GM21381 (cell line): ENCODE results near the gene TAF4B.
A peak's percentile ranks its signal among the peaks of the same experiment; 100 is the strongest.
"Not testable (repeated sequence)": the region's sequence is repeated elsewhere in the genome, so short reads cannot be mapped to it uniquely, and the experiment has no call there.

Source experiments
- ATAC-seq: cut with Tn5 transposase; IDR thresholded peaks from one replicate; pipeline ENCODE4 v1.9.1; 2021; ENCODE audit warnings: mild to moderate bottlenecking, moderate library complexity; ENCODE audit not compliant: unreplicated experiment

Gene TAF4B

GRCh38 chr18:26230497-26230896, 4.3 kb downstream of the TAF4B start:
- ATAC-seq: no peak

- ATAC-seq: no peak
Measured at GRCh38 chr18:26233208-26233607, 7.0 kb downstream of the TAF4B start.

GRCh38 chr18:26237363-26237762, 11.1 kb downstream of the TAF4B start:
- ATAC-seq: not testable (repeated sequence)

GRCh38 chr18:26238718-26239117, 12.5 kb downstream of the TAF4B start:
- not testable (repeated sequence) for ATAC-seq

- ATAC-seq: not testable (repeated sequence)
Measured at GRCh38 chr18:26242392-26242791, 16.1 kb downstream of the TAF4B start.

- ATAC-seq: not testable (repeated sequence)
Measured at GRCh38 chr18:26245434-26245833, 19.2 kb downstream of the TAF4B start.

- no peak for ATAC-seq
Measured at GRCh38 chr18:26252411-26252810, 26.2 kb downstream of the TAF4B start.

GRCh38 chr18:26254808-26255207, 28.6 kb downstream of the TAF4B start:
- ATAC-seq: peak; percentile 51

GRCh38 chr18:26255695-26256622, 29.7 kb downstream of the TAF4B start:
- no peak for ATAC-seq

GRCh38 chr18:26258711-26259110, 32.5 kb downstream of the TAF4B start:
- no peak for ATAC-seq

GRCh38 chr18:26259416-26259815, 33.2 kb downstream of the TAF4B start:
- not testable (repeated sequence) for ATAC-seq

- no peak for ATAC-seq
Measured at GRCh38 chr18:26262156-26262555, 35.9 kb downstream of the TAF4B start.

- no peak for ATAC-seq
Measured at GRCh38 chr18:26267357-26267930, 41.2 kb downstream of the TAF4B start.

GRCh38 chr18:26268454-26268853, 42.2 kb downstream of the TAF4B start:
- no peak for ATAC-seq

GRCh38 chr18:26271917-26272549, 45.8 kb downstream of the TAF4B start:
- no peak for ATAC-seq

- no peak for ATAC-seq
Measured at GRCh38 chr18:26277374-26277773, 51.1 kb downstream of the TAF4B start.

GRCh38 chr18:26279428-26279827, 53.2 kb downstream of the TAF4B start:
- ATAC-seq: no peak

GRCh38 chr18:26286008-26286407, 59.8 kb downstream of the TAF4B start:
- ATAC-seq: no peak

- no peak for ATAC-seq
Measured at GRCh38 chr18:26287644-26288043, 61.4 kb downstream of the TAF4B start.

GRCh38 chr18:26290385-26290784, 64.1 kb downstream of the TAF4B start:
- ATAC-seq: no peak

GRCh38 chr18:26293982-26294381, 67.7 kb downstream of the TAF4B start:
- no peak for ATAC-seq

- no peak for ATAC-seq
Measured at GRCh38 chr18:26298107-26298506, 71.9 kb downstream of the TAF4B start.
